H1 (cell line): ENCODE data around the gene VSNL1. TPM values are rescaled to one million over a fixed set of nuclear protein-coding genes. Genes with fewer than 3 reads are reported as not detected.

Experiments used
- CTCF ChIA-PET: fragments of 300-600 bp; sonication (Branson Sonifier 250); formaldehyde crosslinking; loops from one replicate; lab custom pipeline; 2021; ENCODE audit not compliant: partially characterized antibody; lab: Charles Lee
- POLR2A ChIA-PET: fragments of 300-600 bp; sonication (Branson Sonifier 250); formaldehyde crosslinking; loops from one replicate; lab custom pipeline; 2021; ENCODE audit warnings: inconsistent platforms; ENCODE audit not compliant: partially characterized antibody; lab: Charles Lee
- DNase-seq, 2 experiments: peaks; one replicate each; pipeline versions ENCODE4 v3.0.0 to v3.0.0-alpha.2; 2010 to 2022; ENCODE audit warnings: low spot score in 2 of 2, low read depth in 1 of 2, mixed read lengths in 1 of 2
- FAIRE-seq: peaks from 2 replicates; lab custom pipeline; 2011; peaks lifted over from hg19 to GRCh38; lab: Jason Lieb, UNC
- H2AFZ ChIP-seq: 2 replicates; pipeline ENCODE4 v1.8.1; 2012; ENCODE audit warnings: low read length, inconsistent platforms
- H2AK5ac ChIP-seq: 2 replicates; pipeline ENCODE4 v1.6.1; 2013; ENCODE audit warnings: low read depth, low read length
- H2BK120ac ChIP-seq: replicated peaks from 2 replicates; pipeline ENCODE3; 2013; ENCODE audit warnings: low read depth, low read length, inconsistent platforms
- H2BK12ac ChIP-seq: 2 replicates; pipeline ENCODE4 v1.6.1; 2013; ENCODE audit warnings: low read depth, low read length
- H2BK15ac ChIP-seq: 2 replicates; pipeline ENCODE4 v1.6.1; 2013; ENCODE audit warnings: low read length
- H2BK20ac ChIP-seq: 2 replicates; pipeline ENCODE4 v1.6.1; 2013; ENCODE audit warnings: low read length
- H2BK5ac ChIP-seq: 2 replicates; pipeline ENCODE4 v1.6.1; 2013; ENCODE audit warnings: low read depth, low read length
- H3K14ac ChIP-seq: 2 replicates; pipeline ENCODE4 v1.6.1; 2013; ENCODE audit warnings: inconsistent platforms; ENCODE audit not compliant: insufficient read length
- H3K18ac ChIP-seq: 2 replicates; pipeline ENCODE4 v1.6.1; 2013; ENCODE audit warnings: low read length; ENCODE audit errors: extremely low read depth
- H3K23ac ChIP-seq: 2 replicates; pipeline ENCODE4 v1.6.1; 2013; ENCODE audit warnings: inconsistent platforms; ENCODE audit not compliant: insufficient read length
- H3K23me2 ChIP-seq: 2 replicates; pipeline ENCODE4 v1.6.1; 2013; ENCODE audit warnings: low read depth, low read length
- H3K27ac ChIP-seq: 2 replicates; pipeline ENCODE4 v1.6.1; 2011; ENCODE audit warnings: low read depth, low read length, inconsistent platforms
- H3K27me3 ChIP-seq, 4 experiments: replicated peaks in 1 of 4; 1 replicate in 1 of 4; 2 replicates in 3 of 4; pipeline versions ENCODE4 v1.6.1 to v1.8.1; 2011 to 2013; ENCODE audit warnings: low read length in 3 of 4, mild to moderate bottlenecking in 3 of 4, inconsistent platforms in 2 of 4, mixed read lengths in 2 of 4, moderate library complexity in 1 of 4; ENCODE audit not compliant: control insufficient read depth in 3 of 4, insufficient read depth in 3 of 4; ENCODE audit errors: extremely low read depth in 1 of 4
- H3K36me3 ChIP-seq, 4 experiments: 2 replicates each; pipeline versions ENCODE4 v1.6.1 to v1.8.1; 2011 to 2013; ENCODE audit warnings: mild to moderate bottlenecking in 4 of 4, low read length in 3 of 4, moderate library complexity in 2 of 4, control low read depth in 1 of 4, inconsistent platforms in 1 of 4; ENCODE audit not compliant: insufficient read depth in 4 of 4, control insufficient read depth in 2 of 4
- H3K4ac ChIP-seq: replicated peaks from 2 replicates; pipeline ENCODE3; 2013; ENCODE audit warnings: low read length, low read depth, mixed read lengths, inconsistent platforms; ENCODE audit not compliant: insufficient read length
- H3K4me1 ChIP-seq, 4 experiments: replicated peaks in 1 of 4; 1 replicate in 1 of 4; 2 replicates in 3 of 4; pipeline versions ENCODE4 v1.6.1 to v1.8.1; 2011 to 2013; ENCODE audit warnings: low read length in 3 of 4, inconsistent platforms in 2 of 4, mixed read lengths in 1 of 4; ENCODE audit not compliant: insufficient read depth in 4 of 4, control insufficient read depth in 3 of 4
- H3K4me2 ChIP-seq, 2 experiments: 2 replicates each; pipeline versions ENCODE4 v1.6.1 to v1.8.1; 2011 to 2013; ENCODE audit warnings: low read depth in 2 of 2, low read length in 2 of 2, control low read depth in 1 of 2, inconsistent platforms in 1 of 2, mild to moderate bottlenecking in 1 of 2; ENCODE audit not compliant: insufficient read depth in 1 of 2
- H3K4me3 ChIP-seq, 4 experiments: fragments of 200-600, 300-600 bp in 1 of 4; sonication (generic), shearing (Covaris generic), sonication (Bioruptor Twin) in 1 of 4; 2 replicates each; pipeline versions ENCODE4 v1.5.1 to v1.8.1; 2011 to 2016; ENCODE audit warnings: low read length in 4 of 4, low read depth in 3 of 4, control low read depth in 2 of 4, inconsistent platforms in 2 of 4, mild to moderate bottlenecking in 2 of 4, mixed read lengths in 1 of 4, moderate library complexity in 1 of 4; ENCODE audit not compliant: insufficient read depth in 2 of 4; ENCODE audit errors: extremely low read depth in 1 of 4
- H3K56ac ChIP-seq: replicated peaks from 2 replicates; pipeline ENCODE3; 2013; ENCODE audit warnings: low read depth, mild to moderate bottlenecking, mixed read lengths, low read length, inconsistent platforms; ENCODE audit not compliant: insufficient read length
- H3K79me1 ChIP-seq: 2 replicates; pipeline ENCODE4 v1.6.1; 2013; ENCODE audit warnings: low read depth, low read length, control low read depth
- H3K79me2 ChIP-seq, 2 experiments: 2 replicates each; pipeline versions ENCODE4 v1.6.1 to v1.8.1; 2012 to 2013; ENCODE audit warnings: low read length in 2 of 2, mild to moderate bottlenecking in 2 of 2, inconsistent platforms in 1 of 2; ENCODE audit not compliant: insufficient read depth in 2 of 2, control insufficient read depth in 1 of 2
- H3K9ac ChIP-seq, 4 experiments: replicated peaks in 1 of 4; 1 replicate in 1 of 4; 2 replicates in 3 of 4; pipeline versions ENCODE4 v1.6.1 to v1.8.1; 2011 to 2013; ENCODE audit warnings: low read depth in 3 of 4, low read length in 3 of 4, control low read depth in 2 of 4, mild to moderate bottlenecking in 2 of 4, moderate library complexity in 2 of 4, inconsistent platforms in 1 of 4; ENCODE audit errors: extremely low read depth in 1 of 4
- H3K9me3 ChIP-seq, 2 experiments: 2 replicates each; pipeline versions ENCODE4 v1.6.1 to v1.8.1; 2012 to 2013; ENCODE audit warnings: mild to moderate bottlenecking in 2 of 2, moderate library complexity in 2 of 2, control low read depth in 1 of 2, inconsistent platforms in 1 of 2, low read depth in 1 of 2, low read length in 1 of 2, mixed read lengths in 1 of 2; ENCODE audit not compliant: insufficient read depth in 2 of 2
- H4K20me1 ChIP-seq, 2 experiments: replicated peaks in 1 of 2; 2 replicates each; pipeline versions ENCODE3 to v1.8.1; 2011 to 2013; ENCODE audit warnings: inconsistent platforms in 2 of 2, low read length in 2 of 2, mild to moderate bottlenecking in 1 of 2; ENCODE audit not compliant: insufficient read depth in 2 of 2, control insufficient read depth in 1 of 2
- H4K5ac ChIP-seq: 2 replicates; pipeline ENCODE4 v1.6.1; 2013; ENCODE audit warnings: low read length, low read depth, mixed read lengths, inconsistent platforms; ENCODE audit not compliant: insufficient read length
- H4K8ac ChIP-seq: 2 replicates; pipeline ENCODE4 v1.8.0; 2013; ENCODE audit warnings: mild to moderate bottlenecking, moderate library complexity, low read length, inconsistent platforms; ENCODE audit not compliant: insufficient read depth; ENCODE audit errors: extremely low read depth
- H4K91ac ChIP-seq: replicated peaks from 2 replicates; pipeline ENCODE3; 2013; ENCODE audit warnings: low read length, mixed read lengths, inconsistent platforms; ENCODE audit not compliant: insufficient read length
- BCL11A ChIP-seq, 2 experiments: IDR thresholded peaks; one replicate each; pipeline ENCODE4 v1.6.1; 2011; ENCODE audit warnings: low read depth in 2 of 2, low read length in 2 of 2, mild to moderate bottlenecking in 2 of 2
- CEBPB ChIP-seq: IDR thresholded peaks from 2 replicates; pipeline ENCODE4 v1.6.1; 2012; ENCODE audit warnings: low read depth, low read length
- CHD2 ChIP-seq: IDR thresholded peaks from 2 replicates; pipeline ENCODE4 v1.6.1; 2012; ENCODE audit warnings: low read length, improper control_type of control experiment
- RBBP5 ChIP-seq: IDR thresholded peaks from 2 replicates; pipeline ENCODE4 v1.7.1; 2012; ENCODE audit warnings: low read depth, mild to moderate bottlenecking, inconsistent platforms, low read length, moderate library complexity, borderline replicate concordance
- RFX5 ChIP-seq: IDR thresholded peaks from 2 replicates; pipeline ENCODE4 v1.6.1; 2011; ENCODE audit warnings: low read depth, low read length, improper control_type of control experiment, borderline replicate concordance
- SP1 ChIP-seq: IDR thresholded peaks from 2 replicates; pipeline ENCODE4 v1.6.1; 2011; ENCODE audit warnings: low read depth, low read length
- SP2 ChIP-seq: IDR thresholded peaks from 2 replicates; pipeline ENCODE4 v1.6.1; 2012; ENCODE audit warnings: mild to moderate bottlenecking, low read length, inconsistent platforms
- SRF ChIP-seq: IDR thresholded peaks from 2 replicates; pipeline ENCODE4 v1.6.1; 2011; ENCODE audit warnings: mild to moderate bottlenecking, low read depth, low read length, moderate library complexity
- WGBS, 2 experiments: shearing (Covaris generic) in 1 of 2; methylation state at CpG; one replicate each; pipeline versions ENCODE4 v1.1.6 to v1.1.7; 2013 to 2015; ENCODE audit warnings: low lambda C conversion rate in 2 of 2, mixed read lengths in 2 of 2, inconsistent platforms in 1 of 2, low coverage in 1 of 2, missing lambda C conversion rate in 1 of 2; ENCODE audit not compliant: insufficient replicate concordance in 2 of 2, insufficient coverage in 1 of 2, insufficient read length in 1 of 2; ENCODE audit errors: extremely low coverage in 1 of 2, missing lambda C conversion rate in 1 of 2; 5-methylcytosine and 5-hydroxymethylcytosine counted together
- polyA plus RNA-seq, 7 experiments: library from polyadenylated mRNA; depleted of rRNA in 3 of 7; stranded (reverse) in 5 of 7; unstranded in 2 of 7; fragments of >200 nt in 5 of 7; fragments of 200-250 nt in 2 of 7; gene quantifications; 1 replicate in 5 of 7; 2 replicates in 1 of 7; 4 replicates in 1 of 7; pipeline versions ENCODE4 v1.2.1 to v1.2.3, GENCODE V29; 2011 to 2013; ENCODE audit warnings: missing spikeins in 2 of 7, mixed read lengths in 2 of 7
- total RNA-seq: library from RNA; stranded (reverse); fragmentation: NEBNext Ultra II Directional; extraction: Animal tissue kit (Norgen Biotek cat#: 25700); gene quantifications from 2 replicates; pipeline ENCODE4 v1.2.1, GENCODE V29; 2021
- TF ChIP-seq, protein P1 (sequence below): IDR thresholded peaks from 2 replicates; pipeline ENCODE4 v1.6.1; 2011; ENCODE audit warnings: low read length, improper control_type of control experiment
- TF ChIP-seq, protein P2 (sequence below), 3 experiments: IDR thresholded peaks; 1 replicate in 2 of 3; 2 replicates in 1 of 3; pipeline versions ENCODE4 v1.5.1 to v1.6.1; 2011; ENCODE audit warnings: low read length in 3 of 3, mild to moderate bottlenecking in 3 of 3, inconsistent platforms in 2 of 3, low read depth in 1 of 3, moderate library complexity in 1 of 3; ENCODE audit not compliant: insufficient read depth in 1 of 3; ENCODE audit errors: control extremely low read depth in 1 of 3

Gene VSNL1
- total and polyA plus RNA-seq, 2 of the 8 experiments (the other 6 are each of a cell fraction or from before 2014, with no cell fraction given) = 49.4 to 108 TPM

- H3K27ac ChIP-seq = no peak overlapping the region
- H3K14ac ChIP-seq = no peak overlapping the region
- H3K4me2 ChIP-seq = no peak overlapping the region
- no peaks in the 10 kb centered on the region for H3K9me3 ChIP-seq
- H4K8ac ChIP-seq = no peak overlapping the region
- H2AFZ ChIP-seq = no peak overlapping the region
- no peak overlapping the region for H3K18ac ChIP-seq
- H3K36me3 ChIP-seq = no peaks in the 10 kb centered on the region; a peak in 1 of 8 replicates
- H2BK12ac ChIP-seq = no peak overlapping the region
- H2BK20ac ChIP-seq = no peak overlapping the region
- H2BK120ac ChIP-seq = no peak overlapping the region
- no peak overlapping the region for H4K91ac ChIP-seq
- DNase-seq (no peak), FAIRE-seq (no peak)
- POLR2A ChIA-PET = interaction anchor here (0.7 to 1.6 kb wide), 2 partner anchors 19 to 21 kb away, joined by 3 read pairs; no protein-coding TSS in a partner anchor
- H3K23ac ChIP-seq = no peak overlapping the region
- no peaks in the 10 kb centered on the region for H3K27me3 ChIP-seq
- H3K4me1 ChIP-seq = peaks cover 0 to 9% (median 5%) of the 10 kb centered on the region in 4 experiments; a peak in 6 of 7 replicates
- no peak overlapping the region for H2BK15ac ChIP-seq
- no peak overlapping the region for H2AK5ac ChIP-seq
- H4K20me1 ChIP-seq = no peaks in the 10 kb centered on the region
- CTCF ChIA-PET = interaction anchor here (3.7 kb wide), 1 partner anchor 29 kb away, joined by 22 read pairs; no protein-coding TSS in a partner anchor
- no peak overlapping the region for H3K4me3 ChIP-seq
- H3K56ac ChIP-seq = no peak overlapping the region
- no peak overlapping the region for H2BK5ac ChIP-seq
- H3K9ac ChIP-seq = no peak overlapping the region
- H3K79me2 ChIP-seq = no peaks in the 10 kb centered on the region
- 67% methylated on average over 1 of the region's 1 CpG; no CpG with 5 or more reads in 1 of the 2 experiments for WGBS, 2 experiments
- H3K4ac ChIP-seq = no peak overlapping the region
- H3K79me1 ChIP-seq = no peaks in the 10 kb centered on the region; the same call in 1 of the 2 replicates
- H4K5ac ChIP-seq = no peak overlapping the region
- H3K23me2 ChIP-seq = no peaks in the 10 kb centered on the region
- TF ChIP-seq CHD2 (no peak), SP1 (no peak), SRF (no peak), BCL11A (IDR thresholded peaks at IDR 0.05; ENCODE audit: low read depth in 2 of 2, low read length in 2 of 2) (no peak), RBBP5 (no peak), CEBPB (no peak), SP2 (no peak), RFX5 (no peak)
- TF ChIP-seq, protein P1, sequence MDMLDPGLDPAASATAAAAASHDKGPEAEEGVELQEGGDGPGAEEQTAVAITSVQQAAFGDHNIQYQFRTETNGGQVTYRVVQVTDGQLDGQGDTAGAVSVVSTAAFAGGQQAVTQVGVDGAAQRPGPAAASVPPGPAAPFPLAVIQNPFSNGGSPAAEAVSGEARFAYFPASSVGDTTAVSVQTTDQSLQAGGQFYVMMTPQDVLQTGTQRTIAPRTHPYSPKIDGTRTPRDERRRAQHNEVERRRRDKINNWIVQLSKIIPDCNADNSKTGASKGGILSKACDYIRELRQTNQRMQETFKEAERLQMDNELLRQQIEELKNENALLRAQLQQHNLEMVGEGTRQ = no peak
- TF ChIP-seq, protein P2, sequence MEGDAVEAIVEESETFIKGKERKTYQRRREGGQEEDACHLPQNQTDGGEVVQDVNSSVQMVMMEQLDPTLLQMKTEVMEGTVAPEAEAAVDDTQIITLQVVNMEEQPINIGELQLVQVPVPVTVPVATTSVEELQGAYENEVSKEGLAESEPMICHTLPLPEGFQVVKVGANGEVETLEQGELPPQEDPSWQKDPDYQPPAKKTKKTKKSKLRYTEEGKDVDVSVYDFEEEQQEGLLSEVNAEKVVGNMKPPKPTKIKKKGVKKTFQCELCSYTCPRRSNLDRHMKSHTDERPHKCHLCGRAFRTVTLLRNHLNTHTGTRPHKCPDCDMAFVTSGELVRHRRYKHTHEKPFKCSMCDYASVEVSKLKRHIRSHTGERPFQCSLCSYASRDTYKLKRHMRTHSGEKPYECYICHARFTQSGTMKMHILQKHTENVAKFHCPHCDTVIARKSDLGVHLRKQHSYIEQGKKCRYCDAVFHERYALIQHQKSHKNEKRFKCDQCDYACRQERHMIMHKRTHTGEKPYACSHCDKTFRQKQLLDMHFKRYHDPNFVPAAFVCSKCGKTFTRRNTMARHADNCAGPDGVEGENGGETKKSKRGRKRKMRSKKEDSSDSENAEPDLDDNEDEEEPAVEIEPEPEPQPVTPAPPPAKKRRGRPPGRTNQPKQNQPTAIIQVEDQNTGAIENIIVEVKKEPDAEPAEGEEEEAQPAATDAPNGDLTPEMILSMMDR (IDR thresholded peaks at IDR 0.05; ENCODE audit: control extremely low read depth in 1 of 3, insufficient read depth in 1 of 3, low read depth in 1 of 3, low read length in 3 of 3) = no peak
These were observed 77.5 kb downstream of the VSNL1 start for GRCh38 chr2:17617955-17618354.
